ENCODE results near the gene FBXO15.

The FBXO15 gene

DNA sequence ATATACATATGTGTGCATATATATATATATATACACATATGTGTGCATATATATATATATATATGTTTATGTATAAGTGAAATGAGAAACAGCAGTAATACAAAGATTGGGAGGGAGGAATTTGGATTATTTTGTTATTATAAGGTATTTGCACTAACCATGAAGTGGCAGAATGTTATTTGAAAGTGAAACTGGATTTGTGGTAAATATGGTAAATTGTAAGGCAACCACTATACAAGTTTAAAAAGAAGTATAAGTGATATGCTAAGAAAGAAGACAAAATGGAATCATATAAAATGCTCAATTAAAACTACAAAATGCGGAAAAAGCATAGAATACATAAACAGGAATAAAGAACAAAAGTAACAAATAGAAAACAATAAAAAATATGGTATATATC is 37.5 kb downstream of the FBXO15 start:
- DNase-seq = no peak

DNA sequence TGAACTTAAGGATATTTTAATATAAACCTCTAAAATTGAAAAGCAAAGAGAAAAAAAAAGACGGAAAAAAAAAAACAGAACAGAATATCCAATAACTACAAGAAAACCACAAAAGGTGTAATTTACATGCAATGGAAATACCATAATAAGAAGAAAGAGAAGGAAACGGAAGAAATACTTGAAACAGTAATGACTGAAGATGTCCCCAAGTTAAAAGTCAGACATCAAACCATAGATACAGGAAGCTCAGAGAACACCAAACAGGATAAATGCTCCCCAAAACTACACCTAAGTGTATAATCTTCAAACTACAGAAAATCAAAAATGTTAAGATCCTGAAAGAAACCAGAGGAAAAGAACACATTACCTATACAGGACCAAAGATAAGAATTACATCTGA is 39.2 kb downstream of the FBXO15 start:
- no peak for DNase-seq

DNA sequence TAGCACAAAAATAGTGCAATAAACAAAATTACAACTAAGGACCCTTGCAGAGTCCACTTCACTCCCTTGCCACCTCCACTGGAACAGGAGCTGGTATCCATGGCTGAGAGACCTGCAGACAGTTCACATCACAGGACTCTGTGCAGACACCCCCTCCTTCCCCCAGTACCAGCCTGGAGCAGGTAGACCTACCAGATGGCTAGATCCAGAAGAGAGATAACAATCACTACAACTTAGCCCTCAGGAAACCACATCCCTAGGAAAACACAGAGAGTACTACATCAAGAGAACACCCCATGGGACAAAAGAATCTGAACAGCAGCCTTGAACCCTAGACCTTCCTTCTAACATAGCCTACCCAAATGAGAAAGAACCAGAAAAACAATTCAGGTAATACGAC is 49.8 kb downstream of the FBXO15 start:
- DNase-seq = no peak

- DNase-seq = no peak
Observed at GRCh38 chr18:74092922-74093321, 54.7 kb downstream of the FBXO15 start.

- no peak for DNase-seq
Observed at GRCh38 chr18:74084184-74084855, 63.3 kb downstream of the FBXO15 start.

- no peak for DNase-seq
Observed at GRCh38 chr18:74083557-74083952, 64.1 kb downstream of the FBXO15 start.

- DNase-seq = no peak
Observed at GRCh38 chr18:74082742-74083556, 64.7 kb downstream of the FBXO15 start.

GRCh38 chr18:74081966-74082741 is 65.5 kb downstream of the FBXO15 start:
- peak; percentile 26 for DNase-seq

- DNase-seq = no peak
Observed at GRCh38 chr18:74078257-74078656, 69.4 kb downstream of the FBXO15 start.

GRCh38 chr18:74074668-74075564 is 72.7 kb downstream of the FBXO15 start:
- no peak for DNase-seq

- DNase-seq = no peak
Observed at GRCh38 chr18:74073957-74074667, 73.5 kb downstream of the FBXO15 start.

DNA sequence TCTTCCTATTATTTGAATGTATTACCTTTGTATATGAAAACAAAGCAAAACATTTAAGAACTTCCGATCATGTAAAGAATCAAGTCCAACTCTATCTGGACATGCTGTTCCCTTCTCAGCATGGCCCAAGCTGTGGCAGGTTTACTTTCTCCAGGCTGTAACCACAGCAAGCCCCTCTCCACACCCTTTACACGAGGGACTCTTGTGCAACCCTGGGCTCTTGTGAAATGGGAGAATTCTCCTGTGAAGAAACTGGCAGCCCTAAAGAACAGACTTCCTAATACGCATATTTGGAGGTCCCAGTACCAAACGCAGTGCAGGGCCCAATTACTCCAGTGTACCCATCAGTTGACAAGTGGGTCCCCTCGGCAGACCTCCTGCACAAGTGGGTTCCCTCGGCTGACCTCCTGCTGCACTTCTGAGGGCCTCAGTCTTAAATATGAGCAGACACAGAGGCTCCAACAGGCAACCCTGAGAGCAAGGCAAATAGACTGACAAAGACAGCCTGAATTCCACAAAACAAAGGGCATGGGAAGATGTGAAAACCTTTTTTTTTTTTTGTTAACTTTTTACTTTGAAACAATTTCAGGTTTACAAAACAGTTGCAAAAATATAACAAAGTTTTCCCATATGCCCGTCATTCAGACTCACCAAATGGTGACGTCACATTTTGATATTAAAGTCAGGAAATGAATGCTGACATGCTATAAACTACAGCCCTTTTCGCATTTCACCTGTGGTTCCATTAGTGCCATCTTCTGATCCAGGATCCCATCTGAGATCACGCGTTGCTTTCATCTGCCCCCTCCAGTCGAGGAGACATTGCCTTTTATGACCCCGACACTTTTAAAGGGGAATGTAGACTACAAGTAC is 78.2 kb downstream of the FBXO15 start:
- DNase-seq = no peak

- no peak for DNase-seq
Observed at GRCh38 chr18:74068296-74068695, 79.3 kb downstream of the FBXO15 start.

- no peak for DNase-seq
Observed at GRCh38 chr18:74066018-74066417, 81.6 kb downstream of the FBXO15 start.

GRCh38 chr18:74065366-74065765 is 82.3 kb downstream of the FBXO15 start:
- no peak for DNase-seq

GRCh38 chr18:74064510-74064909 is 83.1 kb downstream of the FBXO15 start:
- DNase-seq = no peak

DNA sequence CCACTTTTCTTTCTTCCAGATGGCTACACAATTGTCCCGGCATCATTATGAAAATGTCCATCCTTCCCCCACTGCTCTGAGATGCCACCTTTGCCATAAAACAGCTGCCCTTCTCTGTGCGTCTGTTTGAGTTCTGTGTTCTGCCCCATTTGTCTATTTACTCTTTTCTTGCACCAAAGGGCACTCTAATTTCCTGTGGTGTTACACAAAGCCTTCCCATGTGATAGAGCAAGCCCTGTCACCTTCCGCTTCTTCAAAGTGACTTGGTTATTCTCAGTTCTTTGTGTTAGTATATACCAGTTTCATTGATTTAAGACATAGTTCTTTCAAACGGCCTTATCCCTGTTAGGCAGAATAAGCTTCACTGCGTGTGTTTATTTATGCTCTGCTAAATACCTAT is 84.1 kb downstream of the FBXO15 start:
- DNase-seq = no peak

- DNase-seq = no peak
Observed at GRCh38 chr18:74063023-74063422, 84.6 kb downstream of the FBXO15 start.

DNA sequence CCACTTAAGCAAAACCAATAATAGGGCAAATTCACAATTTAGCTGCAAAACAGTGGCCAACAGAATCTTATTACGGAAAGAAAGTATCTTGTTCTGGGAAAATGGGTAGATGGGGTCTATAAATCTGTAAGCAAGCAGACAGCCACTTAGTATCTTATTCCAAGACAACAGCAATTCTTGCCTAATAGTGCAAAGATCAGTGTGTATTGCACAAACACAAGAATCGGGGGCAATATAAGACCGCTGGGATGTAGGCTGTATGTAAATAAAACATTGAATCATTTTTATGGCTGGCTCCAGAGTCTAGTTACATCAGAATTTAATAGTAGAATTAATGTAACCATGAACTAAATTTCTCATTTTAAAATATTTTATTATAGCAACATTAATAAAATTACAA is 85.6 kb downstream of the FBXO15 start:
- DNase-seq = no peak

GRCh38 chr18:74060579-74060978 is 87.1 kb downstream of the FBXO15 start:
- DNase-seq = no peak

DNA sequence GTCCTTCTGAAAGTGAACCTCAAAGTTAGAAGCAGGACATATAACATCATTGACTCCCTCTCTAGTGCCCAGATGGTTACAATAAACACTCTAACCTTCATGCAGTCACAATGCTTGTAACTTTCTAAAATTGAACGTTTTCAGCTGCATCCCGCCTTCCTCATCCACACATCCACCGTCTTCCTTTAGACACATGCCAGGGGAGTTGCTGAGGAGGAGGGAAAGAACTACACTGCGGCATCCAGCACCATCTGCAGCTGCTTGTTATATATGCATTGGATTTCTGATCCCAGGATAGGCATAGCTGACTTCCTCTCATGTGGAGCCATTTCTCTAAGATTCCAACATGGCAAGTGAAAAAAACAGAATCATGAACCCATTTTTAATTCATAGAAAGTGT is 96.8 kb downstream of the FBXO15 start:
- DNase-seq = no peak

Data from T-helper 9 cell (primary cell).